Cardiac muscle cell (in vitro differentiated cells and primary cell): Measurements from ENCODE around the gene ZNF280A. TPM values are rescaled to one million over a fixed set of nuclear protein-coding genes. Genes with fewer than 3 reads are reported as not detected.

Experiments
- DNase-seq, 2 donors: peaks; one replicate each; pipeline versions ENCODE4 v3.0.0 to v3.0.0-alpha.2; 2010 to 2017; ENCODE audit warnings: low read depth in 1 of 2, low spot score in 1 of 2
- H3K27ac ChIP-seq: fragments of 200-600 bp; sonication (generic); 2 replicates; pipeline ENCODE4 v1.5.1; 2016
- H3K27me3 ChIP-seq: fragments of 200-600 bp; sonication (generic); 2 replicates; pipeline ENCODE4 v1.6.0; 2016; ENCODE audit warnings: control low read depth
- H3K36me3 ChIP-seq: fragments of 200-600 bp; sonication (generic); 2 replicates; pipeline ENCODE4 v1.5.1; 2016; ENCODE audit warnings: control low read depth
- H3K4me1 ChIP-seq: fragments of 200-600 bp; sonication (generic); 2 replicates; pipeline ENCODE4 v1.8.1; 2017; ENCODE audit warnings: low read depth, mild to moderate bottlenecking, mixed run types
- H3K4me3 ChIP-seq: fragments of 200-600 bp; sonication (generic); 2 replicates; pipeline ENCODE4 v1.5.1; 2016; ENCODE audit warnings: mild to moderate bottlenecking
- H3K9me3 ChIP-seq: fragments of 200-600 bp; sonication (generic); 2 replicates; pipeline ENCODE4 v1.5.1; 2017; ENCODE audit warnings: low read depth, mild to moderate bottlenecking, control low read depth
- polyA plus RNA-seq: library from polyadenylated mRNA; unstranded; fragments of >200 nt; fragmentation: Nextera tagmentation; extraction: Ambion mirVana; gene quantifications from 2 replicates; pipeline ENCODE4 v1.2.1, GENCODE V29; 2016
- total RNA-seq: library from RNA; depleted of rRNA; stranded (reverse); fragments of >200 nt; gene quantifications from 2 replicates; pipeline ENCODE4 v1.2.3, GENCODE V29; 2016
- TF ChIP-seq, protein P1 (sequence below): IDR thresholded peaks from 2 replicates; pipeline ENCODE4 v1.5.1; 2012; ENCODE audit warnings: low read depth, mild to moderate bottlenecking, low read length

Gene ZNF280A
- total and polyA plus RNA-seq, 2 experiments from 2014 or later, result not detected

DNA sequence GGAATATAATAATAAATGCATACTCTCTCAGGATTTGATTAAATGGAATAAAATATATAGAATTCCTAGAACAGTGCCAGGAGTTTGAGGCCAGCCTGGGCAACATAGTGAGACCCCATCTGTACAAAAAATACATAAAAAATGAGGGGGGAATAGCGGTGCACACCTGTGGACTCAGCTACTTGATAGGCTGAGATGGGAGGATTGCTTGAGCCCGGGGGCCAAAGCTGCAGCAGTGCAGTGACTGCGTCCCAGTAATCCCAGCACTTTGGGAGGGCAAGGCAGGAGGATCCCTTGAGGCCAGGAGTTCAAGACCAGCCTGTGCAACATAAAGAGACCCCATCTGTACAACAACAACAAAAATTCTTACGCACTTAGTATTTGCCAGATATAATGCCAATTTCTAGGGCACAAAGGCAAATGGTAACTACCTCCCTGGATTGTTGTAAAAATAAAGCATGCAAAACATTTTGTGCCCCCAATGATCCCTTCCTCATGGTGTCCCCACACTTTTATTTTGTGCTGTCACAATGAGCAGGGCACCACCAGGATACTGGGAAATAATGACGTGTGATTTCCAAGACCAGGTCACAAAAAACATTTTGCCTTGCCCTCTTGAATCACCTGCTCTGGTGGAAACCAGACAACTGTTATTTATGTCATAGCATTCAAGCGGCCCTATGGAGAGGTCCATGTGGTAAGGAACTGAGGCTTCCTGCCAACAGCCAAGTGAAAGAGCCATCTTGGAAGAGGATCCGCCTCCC is 18.3 kb upstream of the ZNF280A start:
- Histone ChIP-seq H3K27ac (no peak overlapping the region), H3K4me1 (no peaks in the 10 kb centered on the region), H3K4me3 (no peak overlapping the region), H3K27me3 (no peaks in the 10 kb centered on the region), H3K9me3 (no peaks in the 10 kb centered on the region), H3K36me3 (no peaks in the 10 kb centered on the region)
- TF ChIP-seq, protein P1, sequence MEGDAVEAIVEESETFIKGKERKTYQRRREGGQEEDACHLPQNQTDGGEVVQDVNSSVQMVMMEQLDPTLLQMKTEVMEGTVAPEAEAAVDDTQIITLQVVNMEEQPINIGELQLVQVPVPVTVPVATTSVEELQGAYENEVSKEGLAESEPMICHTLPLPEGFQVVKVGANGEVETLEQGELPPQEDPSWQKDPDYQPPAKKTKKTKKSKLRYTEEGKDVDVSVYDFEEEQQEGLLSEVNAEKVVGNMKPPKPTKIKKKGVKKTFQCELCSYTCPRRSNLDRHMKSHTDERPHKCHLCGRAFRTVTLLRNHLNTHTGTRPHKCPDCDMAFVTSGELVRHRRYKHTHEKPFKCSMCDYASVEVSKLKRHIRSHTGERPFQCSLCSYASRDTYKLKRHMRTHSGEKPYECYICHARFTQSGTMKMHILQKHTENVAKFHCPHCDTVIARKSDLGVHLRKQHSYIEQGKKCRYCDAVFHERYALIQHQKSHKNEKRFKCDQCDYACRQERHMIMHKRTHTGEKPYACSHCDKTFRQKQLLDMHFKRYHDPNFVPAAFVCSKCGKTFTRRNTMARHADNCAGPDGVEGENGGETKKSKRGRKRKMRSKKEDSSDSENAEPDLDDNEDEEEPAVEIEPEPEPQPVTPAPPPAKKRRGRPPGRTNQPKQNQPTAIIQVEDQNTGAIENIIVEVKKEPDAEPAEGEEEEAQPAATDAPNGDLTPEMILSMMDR, result no peak
- DNase-seq, result no peak

DNA sequence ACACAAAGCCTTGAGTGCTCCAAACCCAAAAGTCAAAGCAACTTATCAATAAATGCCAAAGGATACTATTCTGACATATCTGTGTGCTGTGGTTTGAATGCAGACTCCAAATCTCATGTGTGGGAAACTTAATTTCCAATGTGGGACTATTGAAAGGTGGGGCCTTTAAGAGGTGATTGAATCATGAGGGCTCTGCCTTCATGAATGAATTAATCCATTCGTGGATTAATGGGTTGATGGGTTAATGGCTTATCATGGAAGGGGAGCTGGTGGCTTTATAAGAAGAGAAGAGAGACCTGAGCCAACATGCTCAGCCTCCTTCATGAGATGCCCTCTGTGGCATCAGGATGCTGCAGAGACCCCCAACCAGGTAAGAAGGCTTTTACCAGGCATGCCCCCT is 16.8 kb upstream of the ZNF280A start:
- H3K9me3 ChIP-seq, result no peaks in the 10 kb centered on the region
- H3K27ac ChIP-seq, result no peak overlapping the region
- TF ChIP-seq, protein P1, result no peak
- no peak overlapping the region for H3K4me3 ChIP-seq
- no peaks in the 10 kb centered on the region for H3K4me1 ChIP-seq
- no peaks in the 10 kb centered on the region for H3K27me3 ChIP-seq
- H3K36me3 ChIP-seq, result no peaks in the 10 kb centered on the region
- DNase-seq, result no peak

DNA sequence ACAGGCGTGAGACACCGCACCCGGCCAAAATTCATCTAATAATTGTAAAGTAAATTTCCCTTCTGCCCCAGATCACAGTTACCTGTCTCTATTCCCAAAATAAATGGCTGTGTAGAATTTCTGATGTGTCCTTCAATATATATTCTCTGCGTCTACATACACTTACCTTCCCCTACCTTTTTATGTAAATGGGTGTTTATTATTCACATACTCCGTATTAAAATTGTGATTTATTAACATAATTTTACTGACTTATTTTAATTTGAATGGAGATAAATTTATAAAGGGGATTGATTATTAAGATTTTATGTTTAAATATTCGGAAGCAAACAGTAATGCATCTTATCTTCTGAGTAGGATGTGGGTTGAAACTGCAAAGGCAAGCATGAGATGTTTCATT is 16.4 kb upstream of the ZNF280A start:
- H3K27me3 ChIP-seq, result no peaks in the 10 kb centered on the region
- H3K27ac ChIP-seq, result no peak overlapping the region
- TF ChIP-seq, protein P1, result no peak
- H3K4me1 ChIP-seq, result no peaks in the 10 kb centered on the region
- DNase-seq, result no peak
- H3K9me3 ChIP-seq, result no peaks in the 10 kb centered on the region
- no peaks in the 10 kb centered on the region for H3K36me3 ChIP-seq
- H3K4me3 ChIP-seq, result no peak overlapping the region

- no peaks in the 10 kb centered on the region for H3K4me1 ChIP-seq
- H3K27ac ChIP-seq, result no peak overlapping the region
- H3K9me3 ChIP-seq, result no peaks in the 10 kb centered on the region
- no peaks in the 10 kb centered on the region for H3K36me3 ChIP-seq
- TF ChIP-seq, protein P1, result no peak
- DNase-seq, result no peak
- H3K4me3 ChIP-seq, result no peak overlapping the region
- no peaks in the 10 kb centered on the region for H3K27me3 ChIP-seq
Observed at GRCh38 chr22:22535662-22536061, 15.6 kb upstream of the ZNF280A start.

- H3K27me3 ChIP-seq, result no peaks in the 10 kb centered on the region
- no peak for DNase-seq
Observed at GRCh38 chr22:22534604-22535415, 14.7 kb upstream of the ZNF280A start.

More at GRCh38 chr22:22534604-22535415, 14.7 kb upstream of the ZNF280A start:
- H3K4me3 ChIP-seq, result no peak overlapping the region
- H3K9me3 ChIP-seq, result no peaks in the 10 kb centered on the region
- H3K4me1 ChIP-seq, result no peaks in the 10 kb centered on the region
- TF ChIP-seq, protein P1, result no peak
- no peaks in the 10 kb centered on the region for H3K36me3 ChIP-seq
- H3K27ac ChIP-seq, result no peak overlapping the region
